GM18520 (cell line): ENCODE results near the gene CDC42EP2.
A peak's percentile ranks its signal among the peaks of the same experiment; 100 is the strongest.
"Not testable (repeated sequence)": the region's sequence is repeated elsewhere in the genome, so short reads cannot be mapped to it uniquely, and the experiment has no call there.

Source experiments
- ATAC-seq: cut with Tn5 transposase; IDR thresholded peaks from one replicate; pipeline ENCODE4 v1.9.1; 2021; ENCODE audit not compliant: unreplicated experiment

The CDC42EP2 gene

DNA sequence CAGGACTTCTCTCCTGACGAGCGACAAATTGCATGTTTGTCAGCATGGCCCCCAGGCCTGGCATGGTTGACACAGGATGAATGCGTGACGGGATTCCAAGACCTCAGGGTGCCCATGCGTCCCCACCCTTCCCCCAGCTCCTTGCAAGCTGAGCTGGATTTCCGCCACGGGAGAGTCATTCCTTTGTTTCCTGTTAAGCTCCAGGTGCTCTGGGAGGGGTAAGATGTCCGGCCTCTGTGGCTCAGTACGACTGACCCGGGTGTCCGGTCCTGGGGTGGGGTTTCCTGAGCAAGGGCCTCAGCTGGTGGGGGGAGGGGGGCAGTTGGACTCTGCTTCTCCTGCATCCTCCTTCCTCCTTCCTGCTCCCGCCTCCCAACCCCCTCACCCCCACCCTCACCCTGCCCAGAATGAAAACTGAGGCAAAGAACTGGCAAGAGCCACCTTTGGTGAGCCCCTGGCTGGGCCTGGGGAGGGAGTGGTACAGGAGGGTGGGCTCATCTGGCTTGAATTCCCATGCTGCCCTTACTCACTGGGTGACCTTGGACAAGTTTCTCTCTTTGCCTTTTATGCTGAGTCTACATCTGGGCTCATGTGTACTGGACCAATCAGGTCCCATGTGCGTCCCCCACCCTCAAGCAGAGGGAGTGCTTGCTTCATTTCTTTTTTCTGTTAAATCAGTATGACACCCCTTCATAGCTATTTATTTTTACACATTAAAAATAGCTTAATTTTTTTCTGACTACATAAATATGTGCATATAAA lies 2.5 kb downstream of the CDC42EP2 start:
- no peak for ATAC-seq

DNA sequence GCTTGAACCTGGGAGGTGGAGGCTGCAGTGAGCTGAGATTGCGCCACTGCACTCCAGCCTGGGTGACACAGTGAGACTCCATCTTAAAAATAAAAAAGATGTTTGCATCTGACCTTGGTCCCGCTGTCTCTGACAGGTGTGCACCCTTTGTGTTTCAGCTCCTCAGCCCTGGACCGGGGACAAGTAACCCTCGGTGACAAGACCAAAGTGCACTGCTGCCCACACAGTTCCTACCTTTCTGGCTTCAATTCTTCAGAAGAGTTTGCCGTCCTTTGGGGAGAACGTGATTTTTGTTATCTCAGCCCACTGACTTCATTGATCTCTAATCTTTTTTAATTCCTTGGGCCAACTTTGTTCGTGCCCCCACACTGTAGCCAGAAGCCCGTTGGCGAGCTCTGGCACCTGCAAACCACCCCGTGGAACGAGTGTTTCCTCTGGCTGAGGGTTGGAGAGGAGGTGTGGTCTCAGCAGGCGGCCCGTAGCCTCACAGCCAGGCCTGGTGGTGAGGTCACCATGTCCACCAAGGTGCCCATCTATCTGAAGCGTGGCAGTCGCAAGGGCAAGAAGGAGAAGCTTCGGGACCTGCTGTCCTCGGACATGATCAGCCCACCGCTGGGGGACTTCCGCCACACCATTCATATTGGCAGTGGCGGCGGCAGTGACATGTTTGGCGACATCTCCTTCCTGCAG lies 5.9 kb downstream of the CDC42EP2 start:
- no peak for ATAC-seq

DNA sequence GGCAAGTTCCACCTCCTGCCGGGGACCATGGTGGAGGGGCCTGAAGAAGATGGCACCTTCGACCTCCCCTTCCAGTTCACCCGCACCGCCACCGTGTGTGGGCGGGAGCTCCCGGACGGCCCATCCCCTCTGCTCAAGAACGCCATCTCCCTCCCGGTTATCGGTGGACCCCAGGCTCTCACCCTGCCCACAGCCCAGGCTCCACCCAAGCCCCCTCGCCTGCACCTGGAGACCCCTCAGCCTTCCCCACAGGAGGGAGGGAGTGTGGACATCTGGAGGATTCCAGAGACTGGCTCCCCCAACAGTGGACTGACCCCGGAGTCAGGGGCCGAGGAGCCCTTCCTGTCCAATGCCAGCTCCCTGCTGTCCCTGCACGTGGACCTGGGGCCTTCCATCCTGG lies 6.4 kb downstream of the CDC42EP2 start:
- no peak for ATAC-seq

DNA sequence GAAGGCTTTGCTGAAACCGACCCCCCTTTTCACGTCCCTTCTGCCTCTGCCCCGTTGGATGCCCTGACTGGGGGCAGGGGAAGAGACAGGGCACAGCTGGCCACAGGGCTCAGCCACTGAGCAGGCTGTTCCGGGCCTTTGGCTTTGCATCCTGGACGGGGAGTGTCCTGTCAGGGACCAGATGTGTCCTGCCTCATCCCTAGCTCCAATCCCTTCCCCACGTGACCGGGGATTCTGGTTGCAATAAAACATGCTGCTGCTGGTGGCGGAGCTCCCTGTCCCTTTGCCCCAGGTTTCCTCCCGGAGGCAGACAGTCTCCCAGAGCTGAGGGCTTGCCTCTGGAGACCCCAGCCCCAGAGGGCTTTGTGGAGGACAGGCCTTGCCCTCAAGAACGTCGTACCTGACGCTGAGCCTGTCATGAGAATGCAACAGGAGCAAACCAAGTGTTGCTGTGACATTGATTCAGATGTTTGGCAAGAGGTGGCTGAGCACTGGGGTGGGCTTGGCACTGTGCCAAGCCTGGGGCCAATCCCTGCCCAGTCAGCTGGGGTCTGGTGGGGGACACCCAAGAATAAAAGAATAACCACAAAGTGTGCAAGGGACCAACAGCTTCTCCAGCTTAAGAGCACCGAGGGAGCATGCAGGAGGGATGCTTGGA lies 7.3 kb downstream of the CDC42EP2 start:
- ATAC-seq: no peak

DNA sequence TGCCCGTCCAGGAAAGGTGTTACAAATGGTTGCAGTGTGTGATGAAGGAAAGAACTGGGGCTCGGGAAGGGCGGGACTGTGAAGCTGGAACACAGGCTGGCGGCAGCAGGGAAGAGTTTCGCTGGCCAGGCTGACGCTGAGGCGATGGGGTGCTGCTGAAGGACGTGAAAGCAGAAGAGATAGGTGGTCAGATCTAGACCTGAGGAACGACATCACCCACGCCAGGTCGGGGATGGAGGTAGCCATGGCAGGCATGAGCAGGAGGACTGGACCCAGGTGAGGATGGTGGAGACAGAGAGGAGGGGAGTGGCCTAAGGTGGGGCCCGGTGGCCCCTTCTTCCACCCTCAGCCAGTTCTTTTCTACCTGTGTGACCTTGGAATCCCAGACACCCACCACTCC lies 9.1 kb downstream of the CDC42EP2 start:
- ATAC-seq: no peak

DNA sequence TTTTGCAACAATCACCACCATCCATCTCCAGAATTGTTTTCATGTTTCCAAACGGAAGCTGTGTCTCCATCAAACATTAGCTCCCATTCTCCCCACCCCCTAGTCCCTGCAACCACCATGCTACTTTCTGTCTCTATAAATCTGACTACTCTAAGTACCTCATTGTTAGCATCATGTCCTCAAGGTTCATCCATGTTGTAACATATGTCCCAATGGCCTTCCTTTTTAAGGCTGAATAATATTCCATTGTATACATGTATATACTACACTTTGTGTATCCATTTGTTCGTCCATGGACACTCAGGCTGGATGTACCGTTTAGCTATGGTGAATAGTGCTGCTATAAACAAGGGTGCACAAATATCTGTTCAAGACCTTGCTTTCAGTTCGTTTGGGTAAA lies 10.8 kb downstream of the CDC42EP2 start:
- no peak for ATAC-seq

DNA sequence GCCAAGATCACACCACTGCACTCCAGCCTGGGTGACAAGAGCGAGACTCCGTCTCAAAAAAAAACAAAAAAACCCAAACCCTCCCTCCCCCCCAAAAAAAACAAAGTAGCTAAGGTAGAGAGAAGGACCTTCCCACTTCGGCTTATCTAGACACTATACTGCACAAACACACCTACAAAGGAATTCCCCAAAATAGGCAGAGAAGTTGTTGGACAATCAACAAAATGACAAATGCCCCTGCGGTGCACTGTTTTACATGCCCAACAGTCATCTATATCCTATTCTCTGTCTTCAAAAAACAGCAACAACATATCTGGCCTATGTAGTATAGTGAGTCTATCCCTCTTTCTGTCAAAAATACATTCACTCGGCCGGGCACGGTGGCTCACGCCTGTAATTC lies 12.4 kb downstream of the CDC42EP2 start:
- ATAC-seq: no peak

DNA sequence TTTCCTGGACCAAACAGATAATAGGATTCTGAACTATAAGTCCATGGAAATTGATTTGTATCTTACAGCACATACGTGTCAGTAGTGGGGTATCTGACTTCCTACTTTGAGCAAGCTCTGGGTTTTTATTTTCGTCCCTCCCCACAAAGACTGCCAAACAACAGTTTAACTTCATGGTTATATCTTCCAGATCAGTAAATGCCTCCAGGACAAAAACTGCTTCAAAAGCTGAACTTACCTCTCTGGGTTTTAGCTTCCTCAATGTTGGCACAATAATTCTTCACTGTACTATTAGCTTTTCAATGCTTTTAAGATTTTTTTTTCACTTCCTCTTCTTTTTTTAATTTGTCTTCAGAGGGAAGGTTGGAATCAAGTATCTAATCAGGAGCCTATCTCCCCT lies 14.8 kb downstream of the CDC42EP2 start:
- ATAC-seq: no peak

DNA sequence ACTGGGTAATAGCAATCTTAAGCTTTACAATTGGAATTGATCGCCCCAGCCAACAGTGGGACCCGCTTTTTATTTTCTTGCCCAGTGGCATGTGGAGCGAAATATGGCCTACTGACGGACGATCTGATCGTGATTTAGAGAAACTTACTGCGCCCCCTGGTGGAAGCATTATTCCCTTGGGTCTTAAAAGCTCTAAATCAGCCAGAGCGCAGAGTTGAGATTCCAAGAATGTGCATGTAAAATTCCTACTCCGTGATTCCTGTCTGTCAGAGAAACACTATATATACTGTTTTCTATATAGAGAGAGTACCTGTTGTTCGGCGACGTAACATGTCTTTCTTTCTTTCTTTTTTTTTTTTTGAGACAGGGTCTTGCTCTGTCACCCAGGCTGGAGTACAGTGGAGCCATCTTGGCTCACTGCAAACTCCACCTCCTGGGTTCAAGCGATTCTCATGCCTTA lies 15.3 kb downstream of the CDC42EP2 start:
- ATAC-seq: no peak

DNA sequence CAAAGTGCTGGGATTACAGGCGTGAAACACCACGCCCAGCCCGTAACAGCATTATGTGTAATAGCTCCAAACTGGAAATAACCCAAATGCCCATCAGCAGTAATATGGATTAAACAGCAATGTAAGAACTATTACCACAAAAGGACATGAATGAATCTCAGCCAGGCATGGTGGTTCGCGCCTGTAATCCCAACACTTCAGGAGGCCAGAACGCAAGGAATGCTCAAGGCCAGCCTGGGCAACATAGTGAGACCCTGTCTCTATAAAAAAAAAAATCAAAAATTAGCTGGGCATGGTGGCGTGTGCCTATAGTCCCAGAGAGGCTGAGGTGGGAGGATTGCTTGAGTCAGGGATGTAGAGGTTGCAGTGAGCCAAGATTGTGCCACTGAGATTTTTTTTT lies 15.9 kb downstream of the CDC42EP2 start:
- no peak for ATAC-seq

DNA sequence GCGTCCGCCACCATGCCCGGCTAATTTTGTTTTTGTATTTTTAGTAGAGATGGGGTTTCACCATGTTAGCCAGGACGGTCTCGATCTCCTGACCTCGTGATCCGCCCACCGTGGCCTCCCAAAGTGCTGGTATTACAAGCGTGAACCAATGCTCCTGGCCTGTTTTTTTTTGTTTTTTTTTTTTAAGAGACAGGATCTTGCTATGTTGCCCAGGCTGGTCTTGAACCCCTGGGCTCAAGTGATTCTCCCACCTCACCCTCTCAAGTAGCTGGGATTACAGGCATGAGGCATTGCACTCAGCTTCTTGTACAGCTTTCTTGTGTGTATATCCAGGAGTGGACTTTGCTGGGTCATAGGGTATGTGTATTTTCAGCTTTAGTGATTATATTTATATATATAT lies 17.9 kb downstream of the CDC42EP2 start:
- not testable (repeated sequence) for ATAC-seq

DNA sequence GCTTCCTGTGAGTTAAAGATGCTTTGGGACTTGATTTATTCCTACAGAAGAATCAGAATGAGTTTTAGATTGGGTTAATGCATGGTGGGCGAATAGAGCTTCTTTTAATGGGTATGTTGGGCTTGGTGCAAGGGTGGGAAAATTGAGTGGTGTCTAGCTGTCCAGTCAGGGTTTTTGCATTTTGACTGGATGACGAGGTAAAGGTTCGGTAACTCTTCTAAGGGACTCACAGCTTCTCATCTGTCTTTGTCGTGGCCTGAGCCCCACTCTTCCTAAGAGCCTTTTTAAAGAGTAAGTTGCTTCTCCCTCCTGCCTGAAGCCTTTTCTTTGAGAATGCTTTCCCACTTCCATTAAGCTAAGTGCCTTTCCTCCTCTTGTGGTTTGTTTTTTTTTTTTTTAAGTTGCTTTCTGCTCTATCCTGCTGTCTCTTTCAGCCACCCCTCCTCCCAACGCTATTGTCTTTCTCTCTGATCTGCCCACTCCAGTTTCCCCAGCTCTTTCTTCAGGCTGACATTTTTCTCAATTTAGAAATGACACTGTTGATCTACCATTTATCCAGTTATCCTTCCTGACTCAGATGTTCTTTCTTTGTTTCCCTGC lies 20.1 kb downstream of the CDC42EP2 start:
- no peak for ATAC-seq

DNA sequence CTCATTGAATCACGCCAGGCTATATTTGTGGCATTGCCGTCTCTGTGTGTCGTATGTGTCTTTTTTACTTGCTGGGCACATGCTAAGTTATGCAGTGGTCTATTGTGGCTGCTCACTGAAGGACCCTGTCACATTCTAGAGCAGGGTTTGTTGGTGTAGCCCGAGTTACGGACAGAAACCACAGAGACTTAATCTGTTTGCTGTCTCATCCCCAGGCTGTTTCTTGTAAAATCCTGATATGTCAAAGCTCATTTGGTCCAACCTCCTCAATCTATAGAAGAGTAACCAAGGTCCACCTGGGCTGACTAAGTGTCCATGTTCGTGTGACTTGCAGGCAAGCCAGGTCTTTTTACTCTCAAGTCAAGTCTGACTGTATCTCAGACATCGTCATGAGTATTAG lies 24.0 kb downstream of the CDC42EP2 start:
- ATAC-seq: no peak

DNA sequence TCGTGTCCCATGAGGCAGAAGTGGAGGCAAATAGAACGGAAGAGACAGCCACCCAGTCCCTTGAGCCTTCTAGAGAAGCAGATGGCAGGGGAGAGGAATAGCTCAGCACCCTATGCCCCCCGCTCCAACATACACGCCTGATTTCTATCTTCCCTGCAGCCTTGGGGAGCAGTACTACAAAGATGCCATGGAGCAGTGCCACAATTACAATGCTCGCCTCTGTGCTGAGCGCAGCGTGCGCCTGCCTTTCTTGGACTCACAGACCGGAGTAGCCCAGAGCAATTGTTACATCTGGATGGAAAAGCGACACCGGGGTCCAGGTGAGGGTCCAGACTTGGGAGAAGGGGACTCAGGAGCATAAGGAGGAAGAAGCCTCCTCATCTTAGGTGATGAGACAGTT lies 25.6 kb downstream of the CDC42EP2 start:
- no peak for ATAC-seq

DNA sequence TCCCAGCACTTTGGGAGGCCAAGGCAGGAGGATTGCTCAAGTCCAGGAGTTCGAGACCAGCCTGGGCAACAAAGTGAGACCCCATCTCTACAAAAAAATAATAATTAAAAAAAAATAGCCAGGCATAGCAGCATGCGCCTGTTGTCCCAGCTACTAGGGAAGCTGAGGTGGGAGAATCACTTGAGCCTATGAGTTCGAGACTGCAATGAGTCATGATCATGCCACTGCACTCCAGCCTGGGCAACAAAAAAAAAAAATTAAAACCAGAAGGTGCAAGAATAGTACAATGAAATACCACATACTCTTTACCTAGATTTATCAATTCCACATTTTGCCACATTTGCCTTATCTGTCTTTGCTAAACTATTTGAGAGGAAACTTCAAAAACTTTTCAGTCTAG lies 27.2 kb downstream of the CDC42EP2 start:
- ATAC-seq: no peak

DNA sequence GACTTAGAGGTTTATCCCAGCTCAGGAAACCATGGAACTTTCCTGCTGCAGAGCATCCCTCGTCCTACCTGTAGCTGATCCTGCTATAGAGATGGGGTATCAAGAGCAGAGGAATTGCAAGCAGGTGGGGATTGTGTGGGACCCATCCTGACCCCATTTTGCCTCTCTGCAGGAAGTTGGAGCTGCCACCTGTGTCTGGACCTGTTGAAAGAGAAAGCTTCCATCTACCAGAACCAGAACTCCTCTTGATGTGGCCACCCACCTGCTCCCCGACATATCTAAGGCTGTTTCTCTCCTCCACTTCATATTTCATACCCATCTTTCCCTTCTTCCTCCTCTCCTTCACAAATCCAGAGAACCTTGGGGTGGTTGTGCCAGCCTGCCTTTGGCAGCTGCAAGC lies 36.8 kb downstream of the CDC42EP2 start:
- no peak for ATAC-seq

DNA sequence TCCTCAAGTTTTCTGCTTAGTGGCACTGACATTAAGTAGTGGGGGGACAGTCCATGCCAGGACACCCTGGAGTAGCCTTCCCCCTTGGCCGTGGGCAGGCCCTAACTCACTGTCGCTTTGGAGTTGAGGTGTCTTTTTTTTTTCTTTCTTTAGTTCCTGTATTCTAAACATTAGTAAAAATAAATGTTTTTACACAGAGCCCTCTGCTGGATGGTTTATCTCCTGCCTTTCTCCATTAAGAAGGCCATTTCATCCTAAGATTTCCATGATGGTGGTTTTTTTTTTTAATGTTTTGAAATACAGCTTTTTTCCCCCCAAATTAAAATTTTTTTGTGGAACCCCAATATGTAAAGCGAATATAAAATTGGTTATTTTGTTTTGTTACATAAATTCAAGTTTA lies 38.1 kb downstream of the CDC42EP2 start:
- ATAC-seq: no peak

DNA sequence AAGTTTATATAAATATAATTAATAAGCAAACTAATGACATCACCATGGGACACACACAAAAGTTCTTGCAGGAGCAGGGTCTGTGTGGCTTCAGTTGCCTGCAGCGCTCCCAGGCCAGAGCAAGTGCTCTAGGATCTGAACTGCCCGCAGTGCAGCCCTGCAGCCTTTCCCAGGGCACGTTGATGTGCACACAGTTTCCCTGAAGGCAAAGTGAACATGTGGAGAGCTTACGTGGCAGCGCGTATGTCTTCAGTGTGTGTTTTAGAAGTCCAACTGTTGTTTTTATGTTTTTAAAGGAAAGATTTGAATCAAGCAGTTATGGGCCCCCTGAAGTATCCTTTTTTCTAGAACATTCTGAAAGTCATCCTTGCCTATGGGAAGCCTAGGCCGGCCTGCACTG lies 38.7 kb downstream of the CDC42EP2 start:
- ATAC-seq: no peak

DNA sequence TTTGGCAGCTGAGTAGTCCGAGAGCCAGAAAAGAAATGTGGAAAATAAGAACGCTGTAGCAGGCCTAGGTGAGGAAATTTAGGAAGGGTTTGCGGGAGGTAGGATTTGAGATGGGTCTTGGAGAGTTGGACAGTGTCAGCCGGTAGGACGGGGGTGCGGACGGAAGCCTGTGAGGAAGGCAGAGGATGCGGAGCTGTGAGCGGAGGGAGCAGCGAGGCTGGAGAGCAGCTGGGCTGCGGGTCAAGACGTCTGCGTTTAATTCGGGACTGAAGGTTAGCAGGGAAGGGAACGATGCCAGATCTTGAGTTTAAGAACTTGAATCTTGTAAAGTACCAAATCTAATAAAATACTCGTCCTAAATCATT lies 39.2 kb downstream of the CDC42EP2 start:
- no peak for ATAC-seq

DNA sequence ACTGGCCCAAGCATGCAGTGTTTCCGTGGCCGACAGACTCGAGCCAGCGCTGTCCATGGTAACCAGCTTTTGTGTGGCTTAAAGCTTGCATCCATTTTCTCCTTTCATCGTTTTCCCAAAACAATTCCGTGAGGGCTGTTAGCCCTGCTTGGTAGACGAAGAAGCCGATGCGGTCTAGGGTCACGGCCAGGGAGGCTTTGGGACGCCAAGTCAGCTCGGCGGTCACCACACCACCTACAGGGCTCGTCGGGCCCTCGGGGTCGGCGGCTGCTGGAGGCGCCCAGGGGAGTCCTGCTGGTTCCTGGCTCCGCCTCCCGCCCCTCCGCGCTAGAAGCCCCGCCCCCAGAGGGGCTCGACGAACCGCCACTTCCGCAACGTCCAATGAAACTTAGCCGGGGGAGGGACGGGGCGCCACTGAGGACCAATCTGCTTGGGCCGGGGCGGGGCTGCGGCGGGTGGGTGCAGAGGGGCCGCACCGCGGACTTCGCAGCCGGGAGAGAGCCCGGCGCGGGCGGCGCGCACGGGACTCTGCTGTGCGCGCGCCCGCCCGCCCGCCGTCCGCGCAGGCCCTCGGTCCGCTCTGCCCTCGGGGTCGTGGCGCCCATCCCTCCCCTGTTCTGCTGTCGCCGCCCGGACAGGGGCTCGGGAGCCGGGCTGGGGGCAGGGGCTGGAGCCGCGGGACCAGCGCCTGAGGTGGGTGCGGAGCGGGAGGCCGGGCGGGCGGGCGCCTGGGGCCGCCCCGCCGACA lies 39.8 kb downstream of the CDC42EP2 start, which contains the start of gene TIGD3:
TSS of gene TIGD3 (plus strand) at position 487 of the 748 bp plus-strand sequence. CDS start 1,058 bp downstream, outside the sequence.
- peak; percentile 77 for ATAC-seq
